IPS-NIHi11 (cell line): ENCODE data around the gene THAP7.

Experiments used
- DNase-seq: peaks from one replicate; pipeline ENCODE4 v3.0.0; 2012; ENCODE audit warnings: mixed read lengths, low spot score

The THAP7 gene

GRCh38 chr22:20993304-20994127 lies 8.4 kb downstream of the THAP7 start:
- DNase-seq, result no peak

- no peak for DNase-seq
Observed at GRCh38 chr22:20992456-20993303, 9.2 kb downstream of the THAP7 start.

- DNase-seq, result no peak
Observed at GRCh38 chr22:20992056-20992442, 9.9 kb downstream of the THAP7 start.

GRCh38 chr22:20991252-20992055 lies 10.5 kb downstream of the THAP7 start:
- DNase-seq, result no peak

GRCh38 chr22:20990184-20991180 lies 11.4 kb downstream of the THAP7 start:
- DNase-seq, result no peak

- no peak for DNase-seq
Observed at GRCh38 chr22:20989323-20990138, 12.4 kb downstream of the THAP7 start.

- DNase-seq, result no peak
Observed at GRCh38 chr22:20988573-20989322, 13.2 kb downstream of the THAP7 start.

- no peak for DNase-seq
Observed at GRCh38 chr22:20987375-20987774, 14.5 kb downstream of the THAP7 start.

GRCh38 chr22:20986365-20986764 lies 15.6 kb downstream of the THAP7 start:
- DNase-seq, result no peak

- DNase-seq, result no peak
Observed at GRCh38 chr22:20985720-20986119, 16.2 kb downstream of the THAP7 start.

GRCh38 chr22:20983081-20983771 lies 18.7 kb downstream of the THAP7 start:
- DNase-seq, result no peak

- no peak for DNase-seq
Observed at GRCh38 chr22:20982563-20982882, 19.4 kb downstream of the THAP7 start.

- peak; percentile 90 for DNase-seq
Observed at GRCh38 chr22:20981787-20982562, 19.9 kb downstream of the THAP7 start, which contains the start of gene LZTR1. LZTR1 (plus strand) TSS chr22:20982297; CDS start chr22:20982372, 75 bp downstream.

GRCh38 chr22:20980938-20981722 lies 20.8 kb downstream of the THAP7 start:
- no peak for DNase-seq

GRCh38 chr22:20980523-20980922 lies 21.4 kb downstream of the THAP7 start:
- DNase-seq, result no peak

- DNase-seq, result no peak
Observed at GRCh38 chr22:20979940-20980453, 21.9 kb downstream of the THAP7 start.

- peak; percentile 94 for DNase-seq
Observed at GRCh38 chr22:20979243-20979809, 22.6 kb downstream of the THAP7 start.
